GM19468 (cell line): ENCODE measurements around the gene BMPR2.

ENCODE experiments used
- ATAC-seq: cut with Tn5 transposase; IDR thresholded peaks from one replicate; pipeline ENCODE4 v1.9.1; 2021; ENCODE audit warnings: mild to moderate bottlenecking, moderate library complexity, moderate number of reproducible peaks; ENCODE audit not compliant: unreplicated experiment; ENCODE audit errors: extremely low read depth

Gene BMPR2

GRCh38 chr2:202583709-202584219, 207.6 kb downstream of the BMPR2 start:
- no peak for ATAC-seq

- ATAC-seq: peak; percentile 32
Observed at GRCh38 chr2:202588647-202589581, 212.8 kb downstream of the BMPR2 start.

GRCh38 chr2:202589582-202589949, 213.4 kb downstream of the BMPR2 start:
- no peak for ATAC-seq

- no peak for ATAC-seq
Observed at GRCh38 chr2:202592566-202592965, 216.4 kb downstream of the BMPR2 start.

GRCh38 chr2:202599105-202599504, 223.0 kb downstream of the BMPR2 start:
- no peak for ATAC-seq

- ATAC-seq: no peak
Observed at GRCh38 chr2:202599911-202600310, 223.8 kb downstream of the BMPR2 start.

- ATAC-seq: no peak
Observed at GRCh38 chr2:202604699-202605098, 228.6 kb downstream of the BMPR2 start.

GRCh38 chr2:202605174-202605573, 229.0 kb downstream of the BMPR2 start:
- no peak for ATAC-seq

GRCh38 chr2:202608142-202608852, 232.2 kb downstream of the BMPR2 start:
- ATAC-seq: no peak

GRCh38 chr2:202609381-202610145, 233.4 kb downstream of the BMPR2 start:
- ATAC-seq: peak; percentile 55

GRCh38 chr2:202610380-202610779, 234.3 kb downstream of the BMPR2 start:
- no peak for ATAC-seq

GRCh38 chr2:202612145-202612544, 236.0 kb downstream of the BMPR2 start:
- no peak for ATAC-seq

GRCh38 chr2:202613479-202613878, 237.4 kb downstream of the BMPR2 start:
- no peak for ATAC-seq
